ENCODE data around the gene FITM1.

The FITM1 gene

DNA sequence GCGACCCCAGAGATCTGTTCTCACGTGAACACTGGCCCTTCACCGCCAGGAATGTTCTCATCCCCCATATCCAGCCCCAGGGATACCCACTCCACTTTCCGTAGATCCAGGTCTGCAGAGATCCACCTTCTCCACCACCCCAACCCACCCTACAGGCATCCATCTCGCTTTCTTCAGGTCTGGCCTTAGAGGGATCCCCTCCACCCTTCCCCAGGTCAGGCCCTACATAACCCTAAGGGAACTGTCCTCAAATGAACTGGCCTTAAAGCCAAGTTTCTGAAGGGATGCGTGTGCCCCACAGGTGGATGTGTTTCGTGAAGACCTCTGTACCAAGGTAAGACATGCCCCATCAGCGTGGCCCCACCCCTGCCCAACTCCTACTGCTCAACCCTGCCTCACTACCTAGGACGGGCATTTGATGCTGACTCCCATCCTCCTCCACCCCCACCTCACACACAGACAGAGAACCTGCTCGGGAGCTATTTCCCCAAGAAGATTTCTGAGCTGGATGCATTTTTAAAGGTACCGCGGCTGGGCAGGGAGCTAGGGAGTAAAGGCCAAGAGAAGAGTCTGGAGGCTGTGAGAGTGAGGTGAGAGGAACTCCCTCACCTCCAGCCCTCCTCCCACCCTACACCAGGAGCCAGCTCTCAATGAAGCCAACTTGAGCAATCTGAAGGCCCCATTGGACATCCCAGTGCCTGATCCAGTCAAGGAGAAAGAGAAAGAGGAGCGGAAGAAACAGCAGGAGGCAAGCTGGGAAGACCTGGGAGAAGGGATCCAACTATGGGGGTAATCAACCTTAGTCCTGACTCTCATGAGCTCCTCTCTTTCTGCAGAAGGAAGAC is 6.4 kb downstream of the FITM1 start:
- ChIA-PET POLR2A (interaction anchor here (1.0 to 4.0 kb wide), 14 partner anchors 10 to 106 kb away, joined by 3 to 62 read pairs (median 6); partner anchors contain the start of genes CARMIL3, DCAF11, IRF9 and NRL), CTCF (interaction anchor here (1.6 kb wide), 1 partner anchor 24 kb away, joined by 6 read pairs; the partner anchor contains the start of gene IRF9)
- no peak for TF ChIP-seq ZNF384 (IDR thresholded peaks at IDR 0.05)
- TF ChIP-seq CTBP1 (IDR thresholded peaks at IDR 0.05; ENCODE audit: borderline replicate concordance), result no peak
- TF ChIP-seq SP1 (IDR thresholded peaks at IDR 0.05), result no peak
- TF ChIP-seq LEF1 (IDR thresholded peaks at IDR 0.05; ENCODE audit: borderline replicate concordance), result no peak
- no peak for TF ChIP-seq SUZ12 (IDR thresholded peaks at IDR 0.05)
- TF ChIP-seq FOXK2 (IDR thresholded peaks at IDR 0.05), result no peak
- TF ChIP-seq FOXA1 (IDR thresholded peaks at IDR 0.05), result no peak
- TF ChIP-seq ARNT (IDR thresholded peaks at IDR 0.05), result no peak
- no peak for TF ChIP-seq TARDBP (IDR thresholded peaks at IDR 0.05)
- no peak for TF ChIP-seq BHLHE40 (IDR thresholded peaks at IDR 0.05; ENCODE audit: borderline replicate concordance)
- no peak for TF ChIP-seq FOXM1 (IDR thresholded peaks at IDR 0.05; ENCODE audit: borderline replicate concordance)
- TF ChIP-seq, protein P1, sequence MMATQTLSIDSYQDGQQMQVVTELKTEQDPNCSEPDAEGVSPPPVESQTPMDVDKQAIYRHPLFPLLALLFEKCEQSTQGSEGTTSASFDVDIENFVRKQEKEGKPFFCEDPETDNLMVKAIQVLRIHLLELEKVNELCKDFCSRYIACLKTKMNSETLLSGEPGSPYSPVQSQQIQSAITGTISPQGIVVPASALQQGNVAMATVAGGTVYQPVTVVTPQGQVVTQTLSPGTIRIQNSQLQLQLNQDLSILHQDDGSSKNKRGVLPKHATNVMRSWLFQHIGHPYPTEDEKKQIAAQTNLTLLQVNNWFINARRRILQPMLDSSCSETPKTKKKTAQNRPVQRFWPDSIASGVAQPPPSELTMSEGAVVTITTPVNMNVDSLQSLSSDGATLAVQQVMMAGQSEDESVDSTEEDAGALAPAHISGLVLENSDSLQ (IDR thresholded peaks at IDR 0.05), result no peak
- TF ChIP-seq HDGF (IDR thresholded peaks at IDR 0.05; ENCODE audit: borderline replicate concordance), result no peak
- no peak for TF ChIP-seq ELF4 (IDR thresholded peaks at IDR 0.05)
- no peak for TF ChIP-seq NFRKB (IDR thresholded peaks at IDR 0.05)
- no peak for TF ChIP-seq L3MBTL2 (conservative IDR thresholded peaks at IDR 0.05)
- DNase-seq (ENCODE audit: extremely low spot score), result no peak

DNA sequence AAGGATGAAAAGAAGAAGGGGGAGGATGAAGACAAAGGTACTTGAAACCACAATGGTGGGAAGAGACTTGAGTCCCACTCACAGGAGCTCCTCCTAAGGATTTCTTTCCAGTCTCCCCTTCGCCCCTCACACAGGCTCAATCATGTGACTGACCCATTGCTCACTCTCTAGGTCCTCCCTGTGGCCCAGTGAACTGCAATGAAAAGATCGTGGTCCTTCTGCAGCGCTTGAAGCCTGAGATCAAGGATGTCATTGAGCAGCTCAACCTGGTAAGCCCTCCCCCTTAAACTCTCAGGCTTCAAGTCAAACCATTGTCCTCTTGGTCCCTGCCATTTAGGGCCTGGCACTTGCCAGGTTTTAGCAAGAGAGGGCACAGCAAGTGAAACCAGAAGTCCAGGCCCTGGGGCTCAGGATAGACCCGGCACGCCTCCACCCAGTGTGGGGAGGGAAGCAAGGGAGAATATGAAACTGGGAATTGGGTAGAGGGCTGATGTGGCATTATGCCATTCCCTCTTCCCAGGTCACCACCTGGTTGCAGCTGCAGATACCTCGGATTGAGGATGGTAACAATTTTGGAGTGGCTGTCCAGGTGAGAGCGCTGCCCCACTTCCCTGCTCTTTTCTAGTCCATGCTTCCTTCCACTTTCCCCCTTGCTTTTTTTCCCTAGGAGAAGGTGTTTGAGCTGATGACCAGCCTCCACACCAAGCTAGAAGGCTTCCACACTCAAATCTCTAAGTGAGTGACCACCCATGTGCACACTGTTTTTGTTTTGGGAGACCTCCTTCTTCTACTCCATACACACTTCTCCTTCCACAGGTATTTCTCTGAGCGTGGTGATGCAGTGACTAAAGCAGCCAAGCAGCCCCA is 7.3 kb downstream of the FITM1 start:
- no peak for DNase-seq (ENCODE audit: extremely low spot score)
- no peak for TF ChIP-seq ZNF384 (IDR thresholded peaks at IDR 0.05)
- ChIA-PET CTCF (interaction anchor here (1.6 to 2.6 kb wide), 2 partner anchors 23 to 29 kb away, joined by 6 read pairs; partner anchors contain the start of gene IRF9), POLR2A (interaction anchor here (1.0 to 4.0 kb wide), 14 partner anchors 9 to 105 kb away, joined by 3 to 62 read pairs (median 6); partner anchors contain the start of genes CARMIL3, CHMP4A, DCAF11 and IRF9)

DNA sequence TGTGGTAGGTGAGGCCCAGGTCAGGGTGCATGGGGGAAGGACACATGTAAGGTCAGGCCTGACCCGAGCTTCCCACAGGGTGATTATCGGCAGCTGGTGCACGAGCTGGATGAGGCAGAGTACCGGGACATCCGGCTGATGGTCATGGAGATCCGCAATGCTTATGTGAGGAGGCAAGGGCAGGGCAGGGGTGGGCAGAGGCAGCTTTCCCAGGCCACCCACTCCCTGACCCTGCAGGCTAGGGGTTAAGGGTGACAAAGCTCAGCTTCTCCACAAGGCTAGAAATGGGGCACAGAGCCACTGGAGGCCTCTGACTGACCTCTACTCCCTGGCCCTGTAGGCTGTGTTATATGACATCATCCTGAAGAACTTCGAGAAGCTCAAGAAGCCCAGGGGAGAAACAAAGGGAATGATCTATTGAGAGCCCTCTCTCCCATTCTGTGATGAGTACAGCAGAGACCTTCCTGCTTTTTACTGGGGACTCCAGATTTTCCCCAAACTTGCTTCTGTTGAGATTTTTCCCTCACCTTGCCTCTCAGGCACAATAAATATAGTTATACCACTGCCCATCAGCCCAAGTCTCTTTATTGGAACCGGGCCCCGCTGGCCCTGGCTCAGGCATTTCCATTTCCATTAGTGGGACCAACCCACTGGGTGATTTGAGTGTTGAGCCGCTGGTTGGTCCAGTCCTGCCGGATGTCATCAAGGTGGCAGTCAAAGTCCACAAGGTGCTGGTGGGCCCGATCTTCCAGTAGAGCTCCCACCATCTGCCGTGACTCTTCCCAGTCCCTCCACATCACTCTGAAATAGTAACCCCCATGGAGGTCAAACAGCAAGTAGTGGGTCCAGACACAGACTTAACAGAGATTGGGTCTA is 8.2 kb downstream of the FITM1 start:
- ChIA-PET CTCF (interaction anchor here (1.9 to 2.6 kb wide), 2 partner anchors 22 to 30 kb away, joined by 6 read pairs; partner anchors contain the start of gene IRF9), POLR2A (interaction anchor here (0.6 to 4.0 kb wide), 10 partner anchors 8 to 674 kb away, joined by 3 to 34 read pairs (median 4); partner anchors contain the start of genes CHMP4A, DCAF11, IRF9 and NRL)
- no peak for DNase-seq (ENCODE audit: extremely low spot score)
- TF ChIP-seq FOXM1 (IDR thresholded peaks at IDR 0.05; ENCODE audit: borderline replicate concordance) (no peak), FOXK2 (IDR thresholded peaks at IDR 0.05) (no peak), FOXA1 (IDR thresholded peaks at IDR 0.05) (no peak), ELF4 (IDR thresholded peaks at IDR 0.05) (no peak), BHLHE40 (IDR thresholded peaks at IDR 0.05; ENCODE audit: borderline replicate concordance) (no peak), CTBP1 (IDR thresholded peaks at IDR 0.05; ENCODE audit: borderline replicate concordance) (no peak), LEF1 (IDR thresholded peaks at IDR 0.05; ENCODE audit: borderline replicate concordance) (no peak), HDGF (IDR thresholded peaks at IDR 0.05; ENCODE audit: borderline replicate concordance) (no peak), NFRKB (IDR thresholded peaks at IDR 0.05) (no peak), ZNF384 (IDR thresholded peaks at IDR 0.05) (no peak), L3MBTL2 (conservative IDR thresholded peaks at IDR 0.05) (no peak), TARDBP (IDR thresholded peaks at IDR 0.05) (no peak), SP1 (IDR thresholded peaks at IDR 0.05) (no peak), ARNT (IDR thresholded peaks at IDR 0.05) (no peak)
- TF ChIP-seq, protein P1 (IDR thresholded peaks at IDR 0.05), result no peak

DNA sequence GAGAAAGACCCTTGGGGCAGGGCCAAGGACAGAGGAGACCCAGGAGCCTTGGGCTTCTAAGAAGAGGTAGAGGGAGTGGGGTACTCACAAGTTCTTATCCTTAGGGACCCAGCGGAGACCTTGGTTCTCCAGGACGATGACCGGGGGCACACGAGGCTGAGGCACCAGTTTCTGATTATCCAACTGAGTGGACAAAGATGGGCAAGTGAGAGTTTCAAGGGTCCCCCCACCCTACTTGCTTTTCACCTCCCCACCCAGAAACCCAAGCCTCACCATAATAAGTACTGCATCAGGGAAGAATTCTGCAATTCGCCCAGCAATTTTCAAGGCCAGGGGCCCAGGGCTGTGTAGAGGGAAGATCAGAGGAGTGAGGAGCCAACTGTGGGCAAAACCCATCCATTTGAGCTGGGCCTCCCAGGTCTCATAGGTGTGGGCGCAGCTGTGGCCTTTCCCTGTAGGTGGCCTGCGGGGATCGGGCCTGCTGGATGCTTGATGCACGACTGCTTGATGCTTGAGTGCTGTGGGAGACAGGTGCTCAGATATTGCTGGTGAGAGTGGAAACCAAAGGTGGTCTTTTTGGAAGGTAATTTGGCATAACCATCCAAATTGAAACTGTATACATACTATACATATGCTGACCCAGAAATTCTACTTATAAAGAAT is 8.9 kb downstream of the FITM1 start:
- no peak for DNase-seq (ENCODE audit: extremely low spot score)
- TF ChIP-seq L3MBTL2 (conservative IDR thresholded peaks at IDR 0.05) (no peak), TARDBP (IDR thresholded peaks at IDR 0.05) (no peak), ZNF384 (IDR thresholded peaks at IDR 0.05) (no peak), ARNT (IDR thresholded peaks at IDR 0.05) (no peak), NFRKB (IDR thresholded peaks at IDR 0.05) (no peak), CTBP1 (IDR thresholded peaks at IDR 0.05; ENCODE audit: borderline replicate concordance) (no peak), FOXM1 (IDR thresholded peaks at IDR 0.05; ENCODE audit: borderline replicate concordance) (no peak), LEF1 (IDR thresholded peaks at IDR 0.05; ENCODE audit: borderline replicate concordance) (no peak)
- TF ChIP-seq, protein P1 (IDR thresholded peaks at IDR 0.05), result no peak
- ChIA-PET CTCF (interaction anchor here (1.9 to 2.6 kb wide), 2 partner anchors 21 to 31 kb away, joined by 6 read pairs; partner anchors contain the start of gene IRF9), POLR2A (interaction anchor here (1.1 to 4.0 kb wide), 8 partner anchors 8 to 87 kb away, joined by 3 to 34 read pairs (median 12); partner anchors contain the start of genes CARMIL3, CHMP4A, DCAF11 and IRF9)
